HEK293T (cell line): ENCODE measurements around the gene MINDY4.

Experiments used
- ARNT ChIP-seq: fragments of 450-650 bp; IDR thresholded peaks from 2 replicates; pipeline ENCODE4 v1.6.1; 2017; ENCODE audit warnings: mild to moderate bottlenecking
- BHLHE40 ChIP-seq: fragments of 450-650 bp; IDR thresholded peaks from 2 replicates; pipeline ENCODE4 v1.6.1; 2016; ENCODE audit warnings: mild to moderate bottlenecking, moderate library complexity, borderline replicate concordance
- CTBP1 ChIP-seq: fragments of 450-650 bp; IDR thresholded peaks from 2 replicates; pipeline ENCODE4 v1.6.1; 2016; ENCODE audit warnings: borderline replicate concordance
- ELF4 ChIP-seq: fragments of 450-650 bp; IDR thresholded peaks from 2 replicates; pipeline ENCODE4 v1.6.1; 2017; ENCODE audit warnings: antibody characterized with exemption
- FOXA1 ChIP-seq: fragments of 450-650 bp; IDR thresholded peaks from 2 replicates; pipeline ENCODE4 v1.6.1; 2016; ENCODE audit warnings: mild to moderate bottlenecking
- FOXK2 ChIP-seq: fragments of 450-650 bp; IDR thresholded peaks from 2 replicates; pipeline ENCODE4 v1.6.1; 2016; ENCODE audit warnings: mild to moderate bottlenecking
- FOXM1 ChIP-seq: fragments of 450-650 bp; IDR thresholded peaks from 2 replicates; pipeline ENCODE4 v1.6.1; 2017; ENCODE audit warnings: mild to moderate bottlenecking, borderline replicate concordance
- HDGF ChIP-seq: fragments of 450-650 bp; IDR thresholded peaks from 2 replicates; pipeline ENCODE4 v1.6.1; 2017; ENCODE audit warnings: antibody characterized with exemption, borderline replicate concordance
- SP1 ChIP-seq: fragments of 450-650 bp; IDR thresholded peaks from 2 replicates; pipeline ENCODE4 v1.6.1; 2017
- SUZ12 ChIP-seq: fragments of 450-650 bp; IDR thresholded peaks from 2 replicates; pipeline ENCODE4 v1.6.1; 2016; ENCODE audit warnings: mild to moderate bottlenecking
- TARDBP ChIP-seq: fragments of 450-650 bp; IDR thresholded peaks from 2 replicates; pipeline ENCODE4 v1.6.1; 2016
- ZNF384 ChIP-seq: fragments of 450-650 bp; IDR thresholded peaks from 2 replicates; pipeline ENCODE4 v1.6.1; 2016
- TF ChIP-seq, protein P1 (sequence below): fragments of 450-650 bp; IDR thresholded peaks from 2 replicates; pipeline ENCODE4 v1.6.1; 2016

DNA sequence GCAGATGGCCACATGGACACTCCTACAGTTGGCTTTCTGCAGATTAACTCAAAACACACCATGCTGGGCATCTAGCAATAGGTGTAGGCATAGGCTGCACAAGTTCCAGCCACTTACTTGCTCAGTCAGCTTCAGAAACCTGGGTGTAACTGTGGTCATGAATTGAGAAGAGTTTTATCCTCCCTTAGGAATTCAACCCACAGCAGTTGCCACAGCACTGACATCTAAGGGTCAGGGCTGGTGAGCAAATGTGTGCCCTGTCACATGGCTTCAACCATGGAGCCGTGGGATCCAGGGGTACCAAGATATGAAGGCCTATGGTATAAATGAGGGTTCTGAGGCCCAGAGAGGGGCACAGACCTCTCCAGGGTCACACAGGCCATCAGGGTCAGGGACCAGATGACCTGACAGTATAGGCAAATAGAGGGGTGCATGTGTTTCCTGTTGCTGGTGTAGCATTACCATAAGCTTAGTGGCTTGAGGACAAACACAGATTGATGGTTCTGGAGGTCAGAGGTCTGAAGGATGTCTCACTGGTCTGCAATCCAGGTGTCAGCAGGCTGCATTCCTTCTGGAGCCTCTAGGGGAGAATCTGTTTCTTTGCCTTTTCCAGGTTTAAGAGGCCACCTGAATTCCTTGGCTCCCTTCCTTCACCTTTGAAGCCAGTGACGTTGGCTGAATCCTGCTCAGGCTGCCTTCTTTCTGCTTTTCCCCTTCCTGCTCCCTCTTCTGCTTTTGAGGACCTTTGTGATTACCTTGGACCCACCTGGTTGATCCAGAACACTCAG is 24.1 kb downstream of the MINDY4 start:
- TF ChIP-seq HDGF, result no peak
- no peak for TF ChIP-seq FOXM1
- TF ChIP-seq, protein P1, sequence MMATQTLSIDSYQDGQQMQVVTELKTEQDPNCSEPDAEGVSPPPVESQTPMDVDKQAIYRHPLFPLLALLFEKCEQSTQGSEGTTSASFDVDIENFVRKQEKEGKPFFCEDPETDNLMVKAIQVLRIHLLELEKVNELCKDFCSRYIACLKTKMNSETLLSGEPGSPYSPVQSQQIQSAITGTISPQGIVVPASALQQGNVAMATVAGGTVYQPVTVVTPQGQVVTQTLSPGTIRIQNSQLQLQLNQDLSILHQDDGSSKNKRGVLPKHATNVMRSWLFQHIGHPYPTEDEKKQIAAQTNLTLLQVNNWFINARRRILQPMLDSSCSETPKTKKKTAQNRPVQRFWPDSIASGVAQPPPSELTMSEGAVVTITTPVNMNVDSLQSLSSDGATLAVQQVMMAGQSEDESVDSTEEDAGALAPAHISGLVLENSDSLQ, result no peak
- no peak for TF ChIP-seq FOXK2
- no peak for TF ChIP-seq BHLHE40
- TF ChIP-seq ZNF384, result no peak
- no peak for TF ChIP-seq ELF4
- TF ChIP-seq SP1, result no peak
- TF ChIP-seq SUZ12, result no peak
- TF ChIP-seq ARNT, result no peak
- no peak for TF ChIP-seq FOXA1
- TF ChIP-seq CTBP1, result no peak
- no peak for TF ChIP-seq TARDBP
